Epithelial cell of esophagus (primary cell): ENCODE measurements around the gene UNKL.

Source experiments
- DNase-seq: peaks from one replicate; pipeline ENCODE4 v3.0.0; 2010; ENCODE audit warnings: low read depth
- H3K4me3 ChIP-seq: 2 replicates; pipeline ENCODE4 v1.5.1; 2011; ENCODE audit warnings: mild to moderate bottlenecking, low read length, control low read depth
- TF ChIP-seq, protein P1 (sequence below): IDR thresholded peaks from 2 replicates; pipeline ENCODE4 v1.5.1; 2011; ENCODE audit warnings: low read depth, mild to moderate bottlenecking, low read length, control low read depth, inconsistent platforms; ENCODE audit not compliant: insufficient read depth; ENCODE audit errors: missing control alignments

UNKL gene

DNA sequence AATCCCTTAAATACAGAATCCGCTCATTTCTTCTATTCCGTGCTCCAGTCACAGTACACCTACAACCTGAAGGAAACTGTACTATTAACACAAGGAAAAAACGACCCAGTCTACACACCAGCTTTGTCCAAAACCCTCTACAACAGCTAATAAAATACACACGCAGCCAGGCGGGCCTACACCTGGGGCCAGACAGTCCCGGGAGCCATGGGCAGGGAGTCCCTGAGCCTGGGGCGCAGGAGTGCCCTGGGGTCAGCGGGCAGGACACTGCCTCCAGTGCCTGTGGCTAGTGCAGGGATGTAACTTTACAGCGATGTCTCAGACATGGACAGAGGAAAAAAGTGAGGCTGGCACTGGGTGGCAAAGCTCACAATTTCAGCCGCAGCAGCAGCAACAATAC, 34.3 kb downstream of the UNKL start:
- DNase-seq, result no peak
- no peak overlapping the region for H3K4me3 ChIP-seq
- TF ChIP-seq, protein P1, sequence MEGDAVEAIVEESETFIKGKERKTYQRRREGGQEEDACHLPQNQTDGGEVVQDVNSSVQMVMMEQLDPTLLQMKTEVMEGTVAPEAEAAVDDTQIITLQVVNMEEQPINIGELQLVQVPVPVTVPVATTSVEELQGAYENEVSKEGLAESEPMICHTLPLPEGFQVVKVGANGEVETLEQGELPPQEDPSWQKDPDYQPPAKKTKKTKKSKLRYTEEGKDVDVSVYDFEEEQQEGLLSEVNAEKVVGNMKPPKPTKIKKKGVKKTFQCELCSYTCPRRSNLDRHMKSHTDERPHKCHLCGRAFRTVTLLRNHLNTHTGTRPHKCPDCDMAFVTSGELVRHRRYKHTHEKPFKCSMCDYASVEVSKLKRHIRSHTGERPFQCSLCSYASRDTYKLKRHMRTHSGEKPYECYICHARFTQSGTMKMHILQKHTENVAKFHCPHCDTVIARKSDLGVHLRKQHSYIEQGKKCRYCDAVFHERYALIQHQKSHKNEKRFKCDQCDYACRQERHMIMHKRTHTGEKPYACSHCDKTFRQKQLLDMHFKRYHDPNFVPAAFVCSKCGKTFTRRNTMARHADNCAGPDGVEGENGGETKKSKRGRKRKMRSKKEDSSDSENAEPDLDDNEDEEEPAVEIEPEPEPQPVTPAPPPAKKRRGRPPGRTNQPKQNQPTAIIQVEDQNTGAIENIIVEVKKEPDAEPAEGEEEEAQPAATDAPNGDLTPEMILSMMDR, result no peak

DNA sequence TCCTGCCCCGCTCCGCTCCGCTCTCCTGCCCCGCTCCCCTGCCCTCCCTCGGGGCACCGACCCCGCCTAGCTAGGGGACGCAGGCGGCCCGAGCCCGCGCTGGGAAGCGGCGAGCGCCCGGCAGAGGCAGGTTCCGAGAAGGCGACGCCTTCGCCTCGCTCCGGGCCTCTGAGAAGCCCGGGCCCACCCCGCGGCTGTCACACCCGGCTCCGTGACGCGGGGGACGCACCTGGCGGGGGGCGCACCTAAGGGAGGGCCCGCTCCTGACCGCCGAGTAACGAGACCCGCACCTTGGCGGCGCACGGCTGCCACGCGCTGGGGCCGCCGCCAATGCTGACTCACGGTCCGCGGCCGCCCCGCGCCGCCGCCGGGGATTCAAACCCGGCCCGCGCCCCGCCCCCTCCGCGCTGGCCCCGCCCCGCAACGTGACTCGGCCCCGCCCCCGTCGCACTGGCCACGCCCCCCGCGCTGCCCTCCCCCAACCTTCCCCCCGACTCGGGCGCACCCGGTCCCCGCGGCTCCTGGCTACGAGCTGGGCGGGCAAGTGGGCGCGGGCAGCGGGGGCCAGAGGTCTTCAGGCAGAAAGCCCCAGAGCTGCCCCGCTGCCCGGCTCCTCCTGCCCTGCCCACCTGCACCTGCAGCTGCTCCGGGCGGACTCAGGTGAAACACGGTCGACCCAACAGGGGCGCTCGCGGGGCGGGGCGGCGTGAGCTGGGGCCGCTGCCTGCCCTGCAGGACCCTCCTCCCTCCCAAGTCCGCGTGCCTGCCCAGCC, 35.0 kb downstream of the UNKL start:
- H3K4me3 ChIP-seq, result peak overlapping the region; percentile 41
- TF ChIP-seq, protein P1, result no peak
- DNase-seq, result peak; percentile 70

DNA sequence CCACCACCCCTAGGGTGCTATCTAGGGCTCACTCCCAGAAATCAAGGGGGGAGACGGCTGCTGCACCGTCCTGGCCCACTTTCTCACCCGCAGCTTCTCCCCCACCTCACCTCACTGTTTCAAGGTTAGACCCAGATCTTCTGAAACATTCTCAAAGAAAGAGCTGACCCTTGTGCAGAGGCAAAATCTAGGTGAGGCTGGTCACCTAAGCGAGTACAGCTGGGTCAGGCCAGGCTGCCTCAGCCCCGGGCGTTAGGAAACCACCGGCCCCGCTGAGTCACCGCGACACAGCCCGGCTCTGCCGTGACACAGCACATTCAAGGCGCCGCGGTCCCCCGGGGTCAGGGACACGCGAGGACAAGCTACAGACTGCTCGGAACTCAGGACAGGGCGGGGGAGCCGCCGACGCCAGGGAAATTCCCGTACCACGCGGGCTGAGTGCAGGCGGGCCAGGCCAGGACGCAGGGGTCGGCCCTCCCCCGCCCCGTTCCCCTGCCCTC, 35.6 kb downstream of the UNKL start:
- peak overlapping the region; percentile 41 for H3K4me3 ChIP-seq
- peak; percentile 86 for DNase-seq
- TF ChIP-seq, protein P1, result no peak

DNA sequence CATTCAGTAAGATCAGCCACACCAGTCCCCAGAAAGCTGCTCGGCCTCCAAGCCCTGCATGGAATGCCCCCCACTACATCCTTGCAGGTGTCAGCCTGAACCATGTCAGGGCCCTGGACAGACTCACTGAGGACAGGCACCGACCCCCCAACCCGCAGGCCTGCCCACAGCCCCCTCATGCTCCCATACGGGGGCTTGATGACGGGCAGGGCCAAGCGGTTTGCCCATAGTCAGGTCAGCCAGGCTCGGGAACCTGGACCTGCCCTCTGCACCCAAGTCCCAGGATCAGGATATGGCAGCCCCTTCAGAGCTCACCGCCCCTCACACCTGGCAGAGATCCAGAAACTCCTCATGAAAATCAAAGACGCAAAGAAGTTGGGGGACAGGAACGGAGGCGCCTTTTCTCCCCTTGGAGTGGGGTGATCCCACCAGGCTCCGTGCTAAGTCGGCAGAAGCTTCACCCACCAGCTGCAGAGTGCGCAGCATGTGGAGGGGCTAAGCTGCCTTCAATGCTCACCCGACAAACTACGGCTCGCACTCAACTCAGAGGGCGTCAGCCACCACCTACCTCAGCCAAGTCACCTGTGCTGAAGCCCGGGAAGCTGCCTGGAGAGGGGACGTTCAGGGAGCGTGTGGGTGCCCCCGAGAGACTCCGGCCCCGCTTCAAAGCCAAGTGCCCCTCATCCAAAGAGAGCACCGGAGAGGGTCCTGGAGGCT, 36.3 kb downstream of the UNKL start:
- peak overlapping the region; percentile 41 for H3K4me3 ChIP-seq
- DNase-seq, result no peak
- TF ChIP-seq, protein P1, result no peak

DNA sequence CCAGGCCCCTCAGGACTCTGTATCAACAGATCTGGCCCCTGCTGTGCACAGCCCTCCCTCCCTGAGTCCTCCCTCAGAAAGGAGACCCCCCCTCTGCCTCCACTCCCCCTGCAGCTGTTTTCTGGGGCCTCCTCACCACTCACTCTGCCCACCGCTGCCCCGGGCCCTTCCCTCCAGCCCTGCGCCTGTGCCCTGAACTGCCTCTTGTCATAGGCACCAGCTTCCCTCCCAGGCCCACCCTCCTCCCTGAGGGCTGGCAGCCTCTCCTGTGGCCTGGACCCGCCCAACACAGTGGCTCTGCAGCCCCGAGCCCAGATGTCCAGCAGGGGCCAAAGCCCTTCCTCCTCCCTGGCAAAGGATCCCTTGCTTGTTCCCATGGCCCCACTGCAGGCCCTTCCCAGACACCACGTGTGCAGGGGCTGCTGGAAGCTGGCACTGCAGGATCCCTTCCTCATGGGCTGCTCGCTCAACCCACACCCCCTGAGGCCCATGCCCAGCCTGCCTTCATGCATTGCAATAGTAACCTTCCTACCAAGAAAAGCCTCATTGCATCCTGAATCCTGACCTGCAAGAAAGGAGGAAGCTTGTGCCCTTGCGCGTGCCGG, 37.0 kb downstream of the UNKL start:
- DNase-seq, result no peak
- TF ChIP-seq, protein P1, result no peak
- no peak overlapping the region for H3K4me3 ChIP-seq

DNA sequence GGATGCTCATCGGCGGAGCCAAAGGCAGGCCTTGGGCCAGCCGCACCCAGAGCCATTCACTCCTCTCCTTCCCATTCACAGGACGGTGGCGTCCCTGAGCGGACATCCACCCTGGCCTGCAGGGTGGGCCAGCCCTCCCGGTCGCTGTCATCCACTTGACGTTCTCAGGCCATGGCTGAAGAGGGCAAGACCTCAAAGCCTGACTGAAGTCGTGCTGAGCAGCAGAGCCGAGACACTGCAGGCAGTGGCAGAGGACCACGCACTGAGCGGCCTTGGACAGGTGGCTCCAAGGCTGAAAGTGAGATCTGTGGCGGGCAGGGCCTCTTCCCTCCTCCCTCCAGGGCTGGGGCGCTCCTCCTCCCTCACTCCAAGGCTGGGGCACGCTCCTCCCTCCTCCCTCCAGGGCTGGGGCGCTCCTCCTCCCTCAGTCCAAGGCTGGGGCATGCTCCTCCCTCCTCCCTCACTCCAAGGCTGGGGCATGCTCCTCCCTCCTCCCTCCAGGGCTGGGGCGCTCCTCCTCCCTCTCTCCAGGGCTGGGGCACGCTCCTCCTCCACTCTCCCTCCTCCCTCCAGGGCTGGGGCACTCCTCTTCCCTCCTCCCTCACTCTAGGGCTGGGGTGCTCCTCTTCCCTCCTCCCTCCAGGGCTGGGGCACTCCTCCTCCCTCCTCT, 38.6 kb downstream of the UNKL start:
- H3K4me3 ChIP-seq, result no peak overlapping the region
- TF ChIP-seq, protein P1, result no peak
- no peak for DNase-seq
